Body of pancreas (tissue), 4 donors: Measurements from ENCODE around the gene WDR38.

Source experiments
- POLR2A ChIP-seq, 3 donors: fragments of 450-650 bp; IDR thresholded peaks; one replicate each; pipeline ENCODE4 v1.6.1; 2016; ENCODE audit warnings: antibody characterized with exemption in 3 of 3, mild to moderate bottlenecking in 2 of 3
- TF ChIP-seq, protein P1 (sequence below), 7 experiments: fragments of 450-650 bp in 4 of 7; fragments of 200-600 bp in 3 of 7; sonication (generic) in 3 of 7; IDR thresholded peaks; one replicate each; pipeline ENCODE4 v1.5.1; 2016 to 2019; ENCODE audit warnings: antibody characterized with exemption in 7 of 7

DNA sequence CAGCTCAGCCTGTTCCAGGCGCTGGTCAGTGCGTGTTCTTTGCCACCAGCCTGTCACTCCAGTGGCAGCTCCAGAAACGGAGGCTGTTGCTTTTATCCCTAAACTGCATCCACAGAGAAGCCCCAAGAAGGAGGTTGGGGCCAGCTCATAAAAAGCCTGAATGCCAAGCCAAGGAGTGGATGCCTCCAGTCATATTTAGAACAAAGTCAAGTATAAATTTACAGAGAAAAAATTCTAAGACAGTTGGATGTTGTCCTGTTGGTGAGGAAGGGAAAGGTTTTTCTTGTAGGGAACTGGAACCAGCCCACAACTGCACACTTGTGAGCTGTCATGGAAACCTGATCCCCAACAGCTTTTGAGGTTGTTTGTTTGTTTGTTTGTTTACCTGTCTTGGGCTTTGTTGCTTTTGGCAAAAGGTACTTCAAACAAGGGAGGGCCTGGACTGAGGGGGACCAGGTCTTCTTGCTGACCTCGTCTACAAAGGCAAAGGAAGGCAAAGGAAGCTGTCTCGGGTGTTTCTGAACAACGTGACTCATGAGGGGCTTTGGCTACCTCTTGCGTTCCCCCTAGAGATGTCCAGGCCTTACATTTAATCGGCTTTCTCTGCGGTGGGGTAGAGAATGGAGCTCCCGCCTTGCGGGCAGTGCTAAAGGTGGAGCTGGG, 39.6 kb upstream of the WDR38 start:
- TF ChIP-seq POLR2A (IDR thresholded peaks at IDR 0.05), result no peak
- TF ChIP-seq, protein P1, sequence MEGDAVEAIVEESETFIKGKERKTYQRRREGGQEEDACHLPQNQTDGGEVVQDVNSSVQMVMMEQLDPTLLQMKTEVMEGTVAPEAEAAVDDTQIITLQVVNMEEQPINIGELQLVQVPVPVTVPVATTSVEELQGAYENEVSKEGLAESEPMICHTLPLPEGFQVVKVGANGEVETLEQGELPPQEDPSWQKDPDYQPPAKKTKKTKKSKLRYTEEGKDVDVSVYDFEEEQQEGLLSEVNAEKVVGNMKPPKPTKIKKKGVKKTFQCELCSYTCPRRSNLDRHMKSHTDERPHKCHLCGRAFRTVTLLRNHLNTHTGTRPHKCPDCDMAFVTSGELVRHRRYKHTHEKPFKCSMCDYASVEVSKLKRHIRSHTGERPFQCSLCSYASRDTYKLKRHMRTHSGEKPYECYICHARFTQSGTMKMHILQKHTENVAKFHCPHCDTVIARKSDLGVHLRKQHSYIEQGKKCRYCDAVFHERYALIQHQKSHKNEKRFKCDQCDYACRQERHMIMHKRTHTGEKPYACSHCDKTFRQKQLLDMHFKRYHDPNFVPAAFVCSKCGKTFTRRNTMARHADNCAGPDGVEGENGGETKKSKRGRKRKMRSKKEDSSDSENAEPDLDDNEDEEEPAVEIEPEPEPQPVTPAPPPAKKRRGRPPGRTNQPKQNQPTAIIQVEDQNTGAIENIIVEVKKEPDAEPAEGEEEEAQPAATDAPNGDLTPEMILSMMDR (IDR thresholded peaks at IDR 0.05), result no peak
